WTC11 (cell line): ENCODE measurements around the gene RBM38.

Source experiments
- KAT7 ChIP-seq: sonication (generic); formaldehyde crosslinking; IDR thresholded peaks from 2 replicates; pipeline ENCODE4 v1.8.1; 2023; ENCODE audit warnings: missing genetic modification reagents, mild to moderate bottlenecking, borderline replicate concordance
- TF ChIP-seq, protein P1 (sequence below): fragments of 200-600 bp; IDR thresholded peaks from 2 replicates; pipeline ENCODE4 v1.8.0; 2022; ENCODE audit warnings: antibody characterized with exemption

DNA sequence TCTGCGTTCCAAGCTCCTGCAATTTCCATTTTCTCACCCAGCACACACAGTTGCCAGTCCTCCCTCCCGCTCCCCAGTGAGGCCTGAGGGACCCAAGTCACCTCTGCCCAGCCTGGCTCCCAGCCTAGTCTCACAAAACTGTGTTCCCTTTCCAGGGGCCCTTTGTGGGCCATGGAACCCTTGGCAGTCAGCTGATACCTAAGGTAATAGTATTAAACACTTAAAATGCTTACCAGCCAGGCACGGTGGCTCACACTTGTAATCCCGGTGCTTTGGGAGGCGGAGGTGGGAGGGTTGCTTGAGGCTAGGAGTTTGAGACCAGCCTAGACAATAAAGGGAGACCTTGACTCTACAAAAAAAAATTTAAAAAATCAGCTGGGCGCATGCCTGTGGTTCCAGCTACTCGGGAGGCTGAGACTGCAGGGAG is 3.2 kb upstream of the RBM38 start:
- no peak for TF ChIP-seq KAT7 (CRISPR knock-in tag)
- TF ChIP-seq, protein P1, sequence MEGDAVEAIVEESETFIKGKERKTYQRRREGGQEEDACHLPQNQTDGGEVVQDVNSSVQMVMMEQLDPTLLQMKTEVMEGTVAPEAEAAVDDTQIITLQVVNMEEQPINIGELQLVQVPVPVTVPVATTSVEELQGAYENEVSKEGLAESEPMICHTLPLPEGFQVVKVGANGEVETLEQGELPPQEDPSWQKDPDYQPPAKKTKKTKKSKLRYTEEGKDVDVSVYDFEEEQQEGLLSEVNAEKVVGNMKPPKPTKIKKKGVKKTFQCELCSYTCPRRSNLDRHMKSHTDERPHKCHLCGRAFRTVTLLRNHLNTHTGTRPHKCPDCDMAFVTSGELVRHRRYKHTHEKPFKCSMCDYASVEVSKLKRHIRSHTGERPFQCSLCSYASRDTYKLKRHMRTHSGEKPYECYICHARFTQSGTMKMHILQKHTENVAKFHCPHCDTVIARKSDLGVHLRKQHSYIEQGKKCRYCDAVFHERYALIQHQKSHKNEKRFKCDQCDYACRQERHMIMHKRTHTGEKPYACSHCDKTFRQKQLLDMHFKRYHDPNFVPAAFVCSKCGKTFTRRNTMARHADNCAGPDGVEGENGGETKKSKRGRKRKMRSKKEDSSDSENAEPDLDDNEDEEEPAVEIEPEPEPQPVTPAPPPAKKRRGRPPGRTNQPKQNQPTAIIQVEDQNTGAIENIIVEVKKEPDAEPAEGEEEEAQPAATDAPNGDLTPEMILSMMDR, result no peak
